ENCODE results near the gene KLHL12. TPM values are rescaled to one million over a fixed set of nuclear protein-coding genes. Genes with fewer than 3 reads are reported as not detected.

Gene KLHL12
- total and polyA plus RNA-seq, 2 donors (not counting 3 experiments of a cell fraction or from before 2014, with no cell fraction given): 22.8 to 23.0 TPM

DNA sequence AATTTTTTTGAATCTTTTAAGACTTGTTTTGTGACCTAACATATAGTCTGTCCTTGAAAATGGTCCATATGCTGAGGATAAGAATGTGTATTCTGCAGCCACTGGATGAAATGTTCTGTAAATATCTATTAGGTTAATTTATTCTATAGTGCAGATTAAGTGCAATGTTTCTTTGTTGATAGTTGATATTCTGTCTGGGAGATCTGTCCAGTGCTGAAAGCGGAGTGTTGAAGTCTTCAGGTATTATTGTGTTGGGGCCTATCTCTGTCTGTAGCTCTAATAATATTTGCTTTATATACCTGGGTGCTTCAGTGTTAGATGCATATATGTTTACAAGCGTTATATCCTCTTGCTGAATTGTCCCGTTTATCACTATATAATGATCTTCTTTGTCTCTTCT lies 7.7 kb upstream of the KLHL12 start:
- H2AFZ ChIP-seq (ENCODE audit: low read depth, low read length): no peak overlapping the region

DNA sequence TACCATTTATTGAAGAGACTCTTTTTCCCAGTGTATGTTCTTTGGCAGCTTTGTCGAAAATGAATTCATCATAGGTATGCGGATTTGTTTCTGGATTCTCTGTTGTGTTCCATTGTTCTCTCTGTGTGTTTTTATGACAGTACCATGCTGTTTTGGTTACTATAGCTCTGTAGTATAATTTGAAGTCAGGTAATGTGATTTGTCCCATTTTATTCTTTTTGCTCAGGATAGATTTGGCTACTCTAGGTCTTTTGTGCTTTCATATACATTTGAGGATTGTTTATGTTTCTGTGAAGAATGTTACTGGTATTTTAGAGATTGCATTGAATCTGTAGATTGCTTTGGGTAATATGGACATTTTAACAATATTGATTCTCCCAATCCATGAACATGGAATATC lies 5.4 kb upstream of the KLHL12 start:
- Histone ChIP-seq H3K27ac (ENCODE audit: insufficient read depth, low read depth, low read length) (no peak overlapping the region), H3K9ac (replicated peaks; ENCODE audit: extremely low read depth, insufficient read depth, low read length) (no peak overlapping the region), H3K4me2 (ENCODE audit: insufficient read depth, low read length) (no peak overlapping the region), H2AFZ (ENCODE audit: low read depth, low read length) (no peak overlapping the region), H3K79me2 (ENCODE audit: control insufficient read depth, insufficient read depth, low read length) (no peaks in the 10 kb centered on the region), H3K27me3 (ENCODE audit: control insufficient read depth in 2 of 2, insufficient read depth in 2 of 2, low read length in 2 of 2) (no peaks in the 10 kb centered on the region), H3K36me3 (ENCODE audit: control insufficient read depth in 2 of 2, extremely low read depth in 1 of 2, insufficient read depth in 2 of 2, low read length in 2 of 2) (no peaks in the 10 kb centered on the region), H3K9me1 (replicated peaks; ENCODE audit: control insufficient read depth, extremely low read depth, insufficient read depth, low read length) (no peaks in the 10 kb centered on the region), H4K20me1 (replicated peaks; ENCODE audit: control insufficient read depth, extremely low read depth, insufficient read depth, low read length) (no peaks in the 10 kb centered on the region), H3K4me3 (replicated peaks in 1 of 3; ENCODE audit: insufficient read depth in 1 of 3, low read depth in 1 of 3, low read length in 3 of 3) (no peak overlapping the region), H3K9me3 (replicated peaks; ENCODE audit: control insufficient read depth, insufficient read depth, low read length) (no peaks in the 10 kb centered on the region), H3K4me1 (ENCODE audit: control insufficient read depth, extremely low read depth, insufficient read depth, low read length) (no peaks in the 10 kb centered on the region)
- FAIRE-seq: no peak
- no TSS peak for BruUV-seq (replicated peaks)
- TF ChIP-seq, protein P1, sequence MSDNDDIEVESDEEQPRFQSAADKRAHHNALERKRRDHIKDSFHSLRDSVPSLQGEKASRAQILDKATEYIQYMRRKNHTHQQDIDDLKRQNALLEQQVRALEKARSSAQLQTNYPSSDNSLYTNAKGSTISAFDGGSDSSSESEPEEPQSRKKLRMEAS (IDR thresholded peaks at IDR 0.05; ENCODE audit: insufficient read depth, insufficient read length): no peak
- TF ChIP-seq JUN (IDR thresholded peaks at IDR 0.05; ENCODE audit: borderline replicate concordance, insufficient read depth, insufficient read length, low read depth) (no peak), MYC (IDR thresholded peaks at IDR 0.05; ENCODE audit: low read depth, low read length) (no peak), POLR2A (IDR thresholded peaks at IDR 0.05; ENCODE audit: low read depth, low read length) (no peak), CTCF (IDR thresholded peaks at IDR 0.05; ENCODE audit: extremely low read depth in 1 of 2, insufficient read depth in 1 of 2, low read depth in 1 of 2, low read length in 2 of 2) (no peak), GATA2 (IDR thresholded peaks at IDR 0.05; ENCODE audit: insufficient read depth, insufficient read length, low read depth, low read length) (no peak), EZH2 (IDR thresholded peaks at IDR 0.05; ENCODE audit: borderline replicate concordance, low read depth, low read length, severe bottlenecking) (no peak), POLR2AphosphoS5 (IDR thresholded peaks at IDR 0.05; ENCODE audit: insufficient read depth, low read depth, low read length) (no peak), FOS (IDR thresholded peaks at IDR 0.05; ENCODE audit: borderline replicate concordance, insufficient read depth, low read length) (no peak)
- intact Hi-C loops (cut with micrococcal nuclease): no loop called here
- DNase-seq (ENCODE audit: low read depth, low spot score): no peak
- POLR2A ChIA-PET: no interaction called here
- dilution Hi-C loops (cut with MboI; ENCODE audit: extremely low pct_ligation_motif_present, low sequenced_read_pairs): no loop called here
- CTCF ChIA-PET: no interaction called here

More for the DNA sequence above, 7.7 kb upstream of the KLHL12 start:
- no peak for FAIRE-seq
- Histone ChIP-seq H3K9ac (replicated peaks; ENCODE audit: extremely low read depth, insufficient read depth, low read length) (no peak overlapping the region), H3K27me3 (ENCODE audit: control insufficient read depth in 2 of 2, insufficient read depth in 2 of 2, low read length in 2 of 2) (no peaks in the 10 kb centered on the region), H3K4me1 (ENCODE audit: control insufficient read depth, extremely low read depth, insufficient read depth, low read length) (no peaks in the 10 kb centered on the region), H3K4me2 (ENCODE audit: insufficient read depth, low read length) (no peak overlapping the region), H3K27ac (ENCODE audit: insufficient read depth, low read depth, low read length) (no peak overlapping the region), H3K9me1 (replicated peaks; ENCODE audit: control insufficient read depth, extremely low read depth, insufficient read depth, low read length) (no peaks in the 10 kb centered on the region), H3K4me3 (replicated peaks in 1 of 3; ENCODE audit: insufficient read depth in 1 of 3, low read depth in 1 of 3, low read length in 3 of 3) (no peak overlapping the region), H4K20me1 (replicated peaks; ENCODE audit: control insufficient read depth, extremely low read depth, insufficient read depth, low read length) (peaks cover 2% of the 10 kb centered on the region), H3K9me3 (replicated peaks; ENCODE audit: control insufficient read depth, insufficient read depth, low read length) (no peaks in the 10 kb centered on the region), H3K36me3 (ENCODE audit: control insufficient read depth in 2 of 2, extremely low read depth in 1 of 2, insufficient read depth in 2 of 2, low read length in 2 of 2) (no peaks in the 10 kb centered on the region), H3K79me2 (ENCODE audit: control insufficient read depth, insufficient read depth, low read length) (no peaks in the 10 kb centered on the region)
- no TSS peak for BruUV-seq (replicated peaks)
- CTCF ChIA-PET: no interaction called here
- intact Hi-C loops (cut with micrococcal nuclease) (no loop called here), dilution Hi-C loops (cut with MboI; ENCODE audit: extremely low pct_ligation_motif_present, low sequenced_read_pairs) (no loop called here)
- TF ChIP-seq GATA2 (IDR thresholded peaks at IDR 0.05; ENCODE audit: insufficient read depth, insufficient read length, low read depth, low read length): no peak
- POLR2A ChIA-PET: no interaction called here
- DNase-seq (ENCODE audit: low read depth, low spot score): no peak

Data from endothelial cell of umbilical vein (primary cell).